HepG2 (cell line): ENCODE data around the gene LEMD1. TPM values are rescaled to one million over a fixed set of nuclear protein-coding genes. Genes with fewer than 3 reads are reported as not detected.

Source experiments
- ARNT2 ChIP-seq: sonication (generic); formaldehyde crosslinking; IDR thresholded peaks from 2 replicates; pipeline ENCODE4 v1.8.0; 2022; ENCODE audit warnings: mild to moderate bottlenecking, low read depth, missing genetic modification reagents, moderate library complexity
- GATAD1 ChIP-seq: IDR thresholded peaks from 2 replicates; pipeline ENCODE4 v1.6.1; 2016; ENCODE audit warnings: missing genetic modification reagents, missing compliant biosample characterization
- HNF4A ChIP-seq: sonication (generic); formaldehyde crosslinking; IDR thresholded peaks from 2 replicates; pipeline ENCODE4 v1.4.0; 2020; ENCODE audit warnings: missing genetic modification reagents
- MAZ ChIP-seq, 2 experiments: sonication (generic) in 1 of 2; formaldehyde crosslinking in 1 of 2; IDR thresholded peaks; 2 replicates each; pipeline versions ENCODE4 v1.5.0 to v1.6.1; 2012 to 2020; ENCODE audit warnings: low read depth in 2 of 2, mild to moderate bottlenecking in 2 of 2, borderline replicate concordance in 1 of 2, improper control_type of control experiment in 1 of 2, low read length in 1 of 2, missing genetic modification reagents in 1 of 2, moderate library complexity in 1 of 2
- MIER3 ChIP-seq: IDR thresholded peaks from 2 replicates; pipeline ENCODE4 v1.6.1; 2016; ENCODE audit warnings: missing compliant biosample characterization, borderline replicate concordance
- RXRA ChIP-seq: sonication (generic); formaldehyde crosslinking; IDR thresholded peaks from 2 replicates; pipeline ENCODE4 v1.5.1; 2020; ENCODE audit warnings: missing genetic modification reagents
- SMAD9 ChIP-seq: sonication (generic); formaldehyde crosslinking; IDR thresholded peaks from 2 replicates; pipeline ENCODE4 v1.5.1; 2020; ENCODE audit warnings: mild to moderate bottlenecking, missing genetic modification reagents
- TCF12 ChIP-seq, 2 experiments: fragments of 450-650 bp in 1 of 2; sonication (generic) in 1 of 2; formaldehyde crosslinking in 1 of 2; IDR thresholded peaks; 2 replicates each; pipeline versions ENCODE4 v1.6.1 to v1.8.0; 2017 to 2022; ENCODE audit warnings: antibody characterized with exemption in 1 of 2, mild to moderate bottlenecking in 1 of 2, missing genetic modification reagents in 1 of 2, moderate library complexity in 1 of 2
- TOPORS ChIP-seq: sonication (generic); formaldehyde crosslinking; IDR thresholded peaks from 2 replicates; pipeline ENCODE4 v1.8.0; 2023; ENCODE audit warnings: mild to moderate bottlenecking, missing genetic modification reagents
- ZFP36L2 ChIP-seq: sonication (generic); formaldehyde crosslinking; IDR thresholded peaks from 2 replicates; pipeline ENCODE4 v1.4.0; 2020; ENCODE audit warnings: missing genetic modification reagents
- ZFYVE20 ChIP-seq: sonication (generic); formaldehyde crosslinking; IDR thresholded peaks from 2 replicates; pipeline ENCODE4 v1.8.0; 2023; ENCODE audit warnings: low read depth, mild to moderate bottlenecking, moderate library complexity, missing genetic modification reagents, borderline replicate concordance
- ZMAT3 ChIP-seq: sonication (generic); formaldehyde crosslinking; conservative IDR thresholded peaks from 2 replicates; pipeline ENCODE4 v1.7.0; 2021; ENCODE audit warnings: missing genetic modification reagents
- ZNF292 ChIP-seq: sonication (generic); formaldehyde crosslinking; IDR thresholded peaks from 2 replicates; pipeline ENCODE4 v1.8.1; 2022; ENCODE audit warnings: mild to moderate bottlenecking, low read depth, missing genetic modification reagents, borderline replicate concordance
- ZNF460 ChIP-seq: sonication (generic); formaldehyde crosslinking; IDR thresholded peaks from 2 replicates; pipeline ENCODE4 v1.5.1; 2020; ENCODE audit warnings: missing genetic modification reagents, mild to moderate bottlenecking, borderline replicate concordance
- ZNF501 ChIP-seq: sonication (generic); formaldehyde crosslinking; IDR thresholded peaks from 2 replicates; pipeline ENCODE4 v1.5.1; 2020; ENCODE audit warnings: mild to moderate bottlenecking, moderate library complexity, missing genetic modification reagents
- ZNF563 ChIP-seq: sonication (generic); formaldehyde crosslinking; IDR thresholded peaks from 2 replicates; pipeline ENCODE4 v1.8.0; 2022; ENCODE audit warnings: mild to moderate bottlenecking, moderate library complexity, missing genetic modification reagents
- ZSCAN12 ChIP-seq: sonication (generic); formaldehyde crosslinking; IDR thresholded peaks from 2 replicates; pipeline ENCODE4 v1.9.0; 2021; ENCODE audit warnings: mild to moderate bottlenecking, missing genetic modification reagents
- polyA plus RNA-seq, 8 experiments: library from polyadenylated mRNA; depleted of rRNA in 3 of 8; stranded (reverse) in 7 of 8; unstranded in 1 of 8; fragments of >200 nt; fragmentation: Illumina TruSeq in 4 of 8; extraction: Trizol in 4 of 8; gene quantifications; 2 replicates each; pipeline versions ENCODE4 v1.2.1 to v1.2.3, GENCODE V29; 2011 to 2016; ENCODE audit warnings: low read depth in 4 of 8, missing spikeins in 1 of 8, mixed read lengths in 1 of 8; ENCODE audit not compliant: insufficient read depth in 1 of 8
- total RNA-seq, 5 experiments: library from RNA; depleted of rRNA; stranded (reverse); fragments of >200 nt; fragmentation: Illumina TruSeq; extraction: Trizol; gene quantifications; 2 replicates each; pipeline ENCODE4 v1.2.3, GENCODE V29; 2016; ENCODE audit warnings: low read depth in 1 of 5
- TF ChIP-seq, protein P1 (sequence below): sonication (generic); formaldehyde crosslinking; IDR thresholded peaks from 2 replicates; pipeline ENCODE4 v1.4.0; 2020; ENCODE audit warnings: missing genetic modification reagents
- TF ChIP-seq, protein P2 (sequence below): sonication (generic); formaldehyde crosslinking; IDR thresholded peaks from 2 replicates; pipeline ENCODE4 v1.9.0; 2021; ENCODE audit warnings: missing genetic modification reagents, mild to moderate bottlenecking, borderline replicate concordance
- TF ChIP-seq, protein P3 (sequence below): fragments of 450-650 bp; IDR thresholded peaks from 2 replicates; pipeline ENCODE4 v1.6.1; 2016
- TF ChIP-seq, protein P4 (sequence below): sonication (generic); formaldehyde crosslinking; IDR thresholded peaks from 2 replicates; pipeline ENCODE4 v1.8.0; 2022; ENCODE audit warnings: mild to moderate bottlenecking, missing genetic modification reagents, moderate library complexity
- TF ChIP-seq, protein P5 (sequence below): sonication (generic); formaldehyde crosslinking; IDR thresholded peaks from 2 replicates; pipeline ENCODE4 v1.4.0; 2020; ENCODE audit warnings: missing genetic modification reagents

Gene LEMD1
- total and polyA plus RNA-seq, 2 of the 13 experiments (the other 11 are each of a cell fraction or from before 2014, with no cell fraction given) = 1.4 to 2.3 TPM

DNA sequence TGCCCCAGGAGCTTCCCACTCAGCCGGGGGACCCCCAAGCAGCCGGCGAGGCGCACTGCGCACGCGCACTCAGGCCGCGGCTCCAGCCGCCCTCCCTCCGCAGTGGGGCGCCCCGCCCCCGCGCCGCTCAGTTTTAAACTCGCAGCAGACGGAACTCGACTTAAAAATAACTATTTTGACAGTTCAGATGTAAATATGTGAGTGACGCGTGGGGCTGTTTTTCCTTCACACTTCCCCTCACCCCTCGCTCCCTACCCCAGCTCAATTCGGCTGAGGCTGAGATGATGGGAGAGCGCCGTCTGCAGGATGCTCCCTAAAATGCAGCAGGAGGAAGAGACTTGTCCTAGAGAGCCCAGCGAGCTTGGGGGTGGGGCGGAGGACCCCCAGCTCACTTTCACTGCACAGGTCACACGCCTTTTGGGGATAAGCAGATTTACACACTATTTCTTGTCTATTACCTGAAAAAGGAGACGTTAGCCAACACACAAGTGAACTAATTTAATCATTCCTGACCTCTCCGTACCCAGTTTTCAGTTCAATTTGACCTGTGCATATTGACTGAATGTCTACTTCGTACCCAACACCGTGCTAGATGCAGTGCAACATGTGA, 8.9 kb upstream of the LEMD1 start (continued):
- no peak for TF ChIP-seq TCF12 (IDR thresholded peaks at IDR 0.05)
- TF ChIP-seq TCF12 (CRISPR knock-in tag; IDR thresholded peaks at IDR 0.05) = no peak
- TF ChIP-seq SMAD9 (CRISPR knock-in tag) = no peak
- TF ChIP-seq TOPORS (CRISPR knock-in tag) = no peak
- no peak for TF ChIP-seq HNF4A (CRISPR knock-in tag)
- TF ChIP-seq ZNF501 = 0 out of 2 replicates have a peak, but pooled peaks have one; percentile 29
- TF ChIP-seq RXRA (CRISPR knock-in tag) = 0 out of 2 replicates have a peak, but pooled peaks have one; percentile 15
- TF ChIP-seq, protein P1, sequence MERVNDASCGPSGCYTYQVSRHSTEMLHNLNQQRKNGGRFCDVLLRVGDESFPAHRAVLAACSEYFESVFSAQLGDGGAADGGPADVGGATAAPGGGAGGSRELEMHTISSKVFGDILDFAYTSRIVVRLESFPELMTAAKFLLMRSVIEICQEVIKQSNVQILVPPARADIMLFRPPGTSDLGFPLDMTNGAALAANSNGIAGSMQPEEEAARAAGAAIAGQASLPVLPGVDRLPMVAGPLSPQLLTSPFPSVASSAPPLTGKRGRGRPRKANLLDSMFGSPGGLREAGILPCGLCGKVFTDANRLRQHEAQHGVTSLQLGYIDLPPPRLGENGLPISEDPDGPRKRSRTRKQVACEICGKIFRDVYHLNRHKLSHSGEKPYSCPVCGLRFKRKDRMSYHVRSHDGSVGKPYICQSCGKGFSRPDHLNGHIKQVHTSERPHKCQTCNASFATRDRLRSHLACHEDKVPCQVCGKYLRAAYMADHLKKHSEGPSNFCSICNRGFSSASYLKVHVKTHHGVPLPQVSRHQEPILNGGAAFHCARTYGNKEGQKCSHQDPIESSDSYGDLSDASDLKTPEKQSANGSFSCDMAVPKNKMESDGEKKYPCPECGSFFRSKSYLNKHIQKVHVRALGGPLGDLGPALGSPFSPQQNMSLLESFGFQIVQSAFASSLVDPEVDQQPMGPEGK (CRISPR knock-in tag) = 0 out of 2 replicates have a peak, but pooled peaks have one; percentile 53
- TF ChIP-seq MAZ (IDR thresholded peaks at IDR 0.05; ENCODE audit: borderline replicate concordance, low read depth, low read length) = no peak; the same call in 1 of the 2 replicates
- TF ChIP-seq MAZ (CRISPR knock-in tag; IDR thresholded peaks at IDR 0.05; ENCODE audit: low read depth) = peak; percentile 64
- TF ChIP-seq ZNF292 (CRISPR knock-in tag) = no peak
- TF ChIP-seq GATAD1 (CRISPR knock-in tag) = 0 out of 2 replicates have a peak, but pooled peaks have one; percentile 10
- TF ChIP-seq ARNT2 = no peak
- TF ChIP-seq ZFP36L2 = no peak
- no peak for TF ChIP-seq ZNF460 (CRISPR knock-in tag)
- TF ChIP-seq ZFYVE20 (CRISPR knock-in tag) = no peak
- TF ChIP-seq, protein P2, sequence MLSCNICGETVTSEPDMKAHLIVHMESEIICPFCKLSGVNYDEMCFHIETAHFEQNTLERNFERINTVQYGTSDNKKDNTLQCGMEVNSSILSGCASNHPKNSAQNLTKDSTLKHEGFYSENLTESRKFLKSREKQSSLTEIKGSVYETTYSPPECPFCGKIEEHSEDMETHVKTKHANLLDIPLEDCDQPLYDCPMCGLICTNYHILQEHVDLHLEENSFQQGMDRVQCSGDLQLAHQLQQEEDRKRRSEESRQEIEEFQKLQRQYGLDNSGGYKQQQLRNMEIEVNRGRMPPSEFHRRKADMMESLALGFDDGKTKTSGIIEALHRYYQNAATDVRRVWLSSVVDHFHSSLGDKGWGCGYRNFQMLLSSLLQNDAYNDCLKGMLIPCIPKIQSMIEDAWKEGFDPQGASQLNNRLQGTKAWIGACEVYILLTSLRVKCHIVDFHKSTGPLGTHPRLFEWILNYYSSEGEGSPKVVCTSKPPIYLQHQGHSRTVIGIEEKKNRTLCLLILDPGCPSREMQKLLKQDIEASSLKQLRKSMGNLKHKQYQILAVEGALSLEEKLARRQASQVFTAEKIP = no peak
- no peak for TF ChIP-seq ZSCAN12 (CRISPR knock-in tag)
- TF ChIP-seq, protein P3, sequence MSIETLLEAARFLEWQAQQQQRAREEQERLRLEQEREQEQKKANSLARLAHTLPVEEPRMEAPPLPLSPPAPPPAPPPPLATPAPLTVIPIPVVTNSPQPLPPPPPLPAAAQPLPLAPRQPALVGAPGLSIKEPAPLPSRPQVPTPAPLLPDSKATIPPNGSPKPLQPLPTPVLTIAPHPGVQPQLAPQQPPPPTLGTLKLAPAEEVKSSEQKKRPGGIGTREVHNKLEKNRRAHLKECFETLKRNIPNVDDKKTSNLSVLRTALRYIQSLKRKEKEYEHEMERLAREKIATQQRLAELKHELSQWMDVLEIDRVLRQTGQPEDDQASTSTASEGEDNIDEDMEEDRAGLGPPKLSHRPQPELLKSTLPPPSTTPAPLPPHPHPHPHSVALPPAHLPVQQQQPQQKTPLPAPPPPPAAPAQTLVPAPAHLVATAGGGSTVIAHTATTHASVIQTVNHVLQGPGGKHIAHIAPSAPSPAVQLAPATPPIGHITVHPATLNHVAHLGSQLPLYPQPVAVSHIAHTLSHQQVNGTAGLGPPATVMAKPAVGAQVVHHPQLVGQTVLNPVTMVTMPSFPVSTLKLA = 0 out of 2 replicates have a peak, but pooled peaks have one; percentile 5
- TF ChIP-seq, protein P4, sequence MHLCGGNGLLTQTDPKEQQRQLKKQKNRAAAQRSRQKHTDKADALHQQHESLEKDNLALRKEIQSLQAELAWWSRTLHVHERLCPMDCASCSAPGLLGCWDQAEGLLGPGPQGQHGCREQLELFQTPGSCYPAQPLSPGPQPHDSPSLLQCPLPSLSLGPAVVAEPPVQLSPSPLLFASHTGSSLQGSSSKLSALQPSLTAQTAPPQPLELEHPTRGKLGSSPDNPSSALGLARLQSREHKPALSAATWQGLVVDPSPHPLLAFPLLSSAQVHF (CRISPR knock-in tag) = no peak
- no peak for TF ChIP-seq ZMAT3 (CRISPR knock-in tag)
- TF ChIP-seq MIER3 = 0 out of 2 replicates have a peak, but pooled peaks have one; percentile 28
- TF ChIP-seq ZNF563 (CRISPR knock-in tag) = no peak
- TF ChIP-seq, protein P5, sequence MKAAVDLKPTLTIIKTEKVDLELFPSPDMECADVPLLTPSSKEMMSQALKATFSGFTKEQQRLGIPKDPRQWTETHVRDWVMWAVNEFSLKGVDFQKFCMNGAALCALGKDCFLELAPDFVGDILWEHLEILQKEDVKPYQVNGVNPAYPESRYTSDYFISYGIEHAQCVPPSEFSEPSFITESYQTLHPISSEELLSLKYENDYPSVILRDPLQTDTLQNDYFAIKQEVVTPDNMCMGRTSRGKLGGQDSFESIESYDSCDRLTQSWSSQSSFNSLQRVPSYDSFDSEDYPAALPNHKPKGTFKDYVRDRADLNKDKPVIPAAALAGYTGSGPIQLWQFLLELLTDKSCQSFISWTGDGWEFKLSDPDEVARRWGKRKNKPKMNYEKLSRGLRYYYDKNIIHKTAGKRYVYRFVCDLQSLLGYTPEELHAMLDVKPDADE (CRISPR knock-in tag) = no peak
